Fibroblast of the aortic adventitia (primary cell): ENCODE data around the gene MEGF11. TPM values are rescaled to one million over a fixed set of nuclear protein-coding genes. Genes with fewer than 3 reads are reported as not detected.

ENCODE experiments used
- DNase-seq: peaks from one replicate; pipeline ENCODE4 v3.0.0-alpha.2; 2010; ENCODE audit warnings: low read depth
- H3K4me3 ChIP-seq: 2 replicates; pipeline ENCODE4 v1.5.1; 2011; ENCODE audit warnings: low read depth, mild to moderate bottlenecking, control low read depth, low read length, moderate library complexity
- total RNA-seq: library from RNA; depleted of rRNA; stranded (reverse); fragments of >200 nt; gene quantifications from 2 replicates; pipeline ENCODE4 v1.2.3, GENCODE V29; 2012; ENCODE audit warnings: low replicate concordance
- TF ChIP-seq, protein P1 (sequence below): IDR thresholded peaks from 2 replicates; pipeline ENCODE4 v1.5.1; 2011; ENCODE audit warnings: mild to moderate bottlenecking, low read length, control low read depth, inconsistent platforms; ENCODE audit not compliant: insufficient read depth

Gene MEGF11
- total RNA-seq, 1 donor = 0.36 TPM

DNA sequence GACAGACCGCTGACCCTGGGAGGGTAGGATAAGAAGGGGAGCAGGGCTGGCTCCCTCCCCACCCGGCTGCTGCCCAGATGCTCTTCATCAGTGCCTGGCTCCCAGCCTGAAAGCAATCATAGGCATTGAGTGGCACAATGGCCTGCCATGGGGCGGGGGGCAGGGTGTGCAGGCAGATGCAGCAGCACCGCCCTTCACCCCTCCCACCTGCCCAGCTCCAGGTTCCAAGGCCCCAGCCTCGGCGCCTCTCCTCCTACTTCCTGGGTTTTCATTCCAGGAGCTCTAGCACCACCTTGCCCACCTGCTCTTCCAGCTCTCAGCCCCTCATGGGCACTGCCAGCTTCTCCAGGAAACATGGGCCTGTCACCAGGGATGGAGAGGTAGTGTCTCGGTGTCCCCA lies 101.7 kb downstream of the MEGF11 start:
- no peak overlapping the region for H3K4me3 ChIP-seq
- DNase-seq = no peak
- TF ChIP-seq, protein P1, sequence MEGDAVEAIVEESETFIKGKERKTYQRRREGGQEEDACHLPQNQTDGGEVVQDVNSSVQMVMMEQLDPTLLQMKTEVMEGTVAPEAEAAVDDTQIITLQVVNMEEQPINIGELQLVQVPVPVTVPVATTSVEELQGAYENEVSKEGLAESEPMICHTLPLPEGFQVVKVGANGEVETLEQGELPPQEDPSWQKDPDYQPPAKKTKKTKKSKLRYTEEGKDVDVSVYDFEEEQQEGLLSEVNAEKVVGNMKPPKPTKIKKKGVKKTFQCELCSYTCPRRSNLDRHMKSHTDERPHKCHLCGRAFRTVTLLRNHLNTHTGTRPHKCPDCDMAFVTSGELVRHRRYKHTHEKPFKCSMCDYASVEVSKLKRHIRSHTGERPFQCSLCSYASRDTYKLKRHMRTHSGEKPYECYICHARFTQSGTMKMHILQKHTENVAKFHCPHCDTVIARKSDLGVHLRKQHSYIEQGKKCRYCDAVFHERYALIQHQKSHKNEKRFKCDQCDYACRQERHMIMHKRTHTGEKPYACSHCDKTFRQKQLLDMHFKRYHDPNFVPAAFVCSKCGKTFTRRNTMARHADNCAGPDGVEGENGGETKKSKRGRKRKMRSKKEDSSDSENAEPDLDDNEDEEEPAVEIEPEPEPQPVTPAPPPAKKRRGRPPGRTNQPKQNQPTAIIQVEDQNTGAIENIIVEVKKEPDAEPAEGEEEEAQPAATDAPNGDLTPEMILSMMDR = no peak

DNA sequence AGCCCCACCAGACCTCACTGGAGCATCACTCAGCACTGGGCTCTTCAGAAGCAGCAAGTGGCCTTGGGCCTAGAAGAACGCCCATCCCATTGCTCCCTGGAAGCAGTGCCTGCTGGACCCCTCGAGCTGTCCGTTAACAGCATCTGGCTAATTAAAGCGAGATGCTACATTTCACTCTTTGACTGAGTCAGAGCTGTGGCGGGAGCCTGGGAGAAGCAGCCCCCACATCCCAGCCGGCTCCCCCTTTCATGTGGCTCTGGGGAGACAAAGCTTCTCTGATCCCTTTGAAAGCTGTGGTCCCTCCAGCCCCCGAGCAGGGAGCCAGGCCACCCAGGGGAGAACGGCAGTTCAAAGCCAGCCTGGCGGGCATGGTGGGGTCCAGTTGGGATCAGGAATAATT lies 103.7 kb downstream of the MEGF11 start:
- DNase-seq = no peak
- TF ChIP-seq, protein P1 = no peak
- H3K4me3 ChIP-seq = no peak overlapping the region

DNA sequence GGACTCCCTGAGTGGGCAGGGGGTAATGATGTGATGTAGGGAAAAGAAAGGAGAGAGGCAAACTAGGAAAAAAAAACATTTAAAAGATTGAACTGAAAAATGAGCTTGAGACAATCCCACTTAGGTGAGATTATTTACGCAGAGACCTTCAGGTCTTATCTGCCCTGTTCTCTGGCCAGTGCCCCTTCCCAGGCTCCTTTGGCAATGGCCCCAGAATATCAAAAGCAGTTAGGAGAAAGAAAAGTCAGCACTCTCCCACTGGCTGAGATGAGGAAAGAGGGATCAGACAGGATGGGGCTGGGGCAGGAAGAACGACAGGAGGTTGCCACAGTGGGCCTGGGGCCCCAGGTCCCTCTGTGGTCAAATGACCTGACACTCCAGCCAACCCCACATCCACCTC lies 105.4 kb downstream of the MEGF11 start:
- DNase-seq = no peak
- TF ChIP-seq, protein P1 = no peak

DNA sequence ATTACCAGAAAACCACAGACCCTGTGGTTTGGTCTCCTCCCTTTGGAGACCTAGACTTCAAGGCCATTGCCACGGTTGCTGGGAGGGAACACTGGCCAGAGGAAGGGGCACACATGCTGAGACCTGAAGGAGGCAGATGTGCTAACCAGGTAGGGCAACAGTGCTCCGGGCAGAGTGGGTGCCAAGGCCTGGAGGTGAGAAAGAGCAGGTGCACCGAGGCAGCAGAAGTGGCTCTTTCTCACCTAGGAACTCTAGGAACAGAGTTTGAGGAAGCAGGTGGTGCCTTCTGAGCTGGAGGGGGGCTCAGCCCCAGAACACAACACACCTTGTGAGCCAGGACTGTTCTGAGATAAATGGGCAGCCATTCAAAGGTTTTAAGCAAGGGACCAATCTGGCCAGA lies 106.1 kb downstream of the MEGF11 start:
- DNase-seq = no peak
- H3K4me3 ChIP-seq = no peak overlapping the region
- TF ChIP-seq, protein P1 = no peak

More for the DNA sequence above, 105.4 kb downstream of the MEGF11 start:
- H3K4me3 ChIP-seq = no peak overlapping the region

DNA sequence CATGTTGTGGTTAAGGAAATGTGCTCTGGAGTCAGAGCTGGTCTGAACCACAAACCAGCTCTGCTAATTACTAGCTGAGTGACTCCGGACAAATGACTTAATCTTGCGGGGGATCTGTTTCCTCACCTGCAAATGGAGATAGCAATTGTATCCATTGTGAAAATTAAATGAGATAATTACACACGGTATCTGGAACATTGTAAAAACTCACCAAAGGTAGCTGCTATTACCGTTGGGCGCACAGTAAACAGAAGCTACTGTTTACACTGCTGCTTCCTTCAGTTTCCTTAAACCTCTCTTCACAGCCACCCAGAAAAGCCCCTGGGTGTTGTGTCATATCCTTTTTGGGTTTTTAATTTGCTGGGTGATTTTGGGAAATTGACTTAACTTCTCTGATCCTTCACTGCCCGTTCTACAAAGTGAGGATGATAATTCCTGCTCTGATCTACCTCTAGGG lies 107.8 kb downstream of the MEGF11 start:
- DNase-seq = no peak
- H3K4me3 ChIP-seq = no peak overlapping the region
- TF ChIP-seq, protein P1 = no peak

DNA sequence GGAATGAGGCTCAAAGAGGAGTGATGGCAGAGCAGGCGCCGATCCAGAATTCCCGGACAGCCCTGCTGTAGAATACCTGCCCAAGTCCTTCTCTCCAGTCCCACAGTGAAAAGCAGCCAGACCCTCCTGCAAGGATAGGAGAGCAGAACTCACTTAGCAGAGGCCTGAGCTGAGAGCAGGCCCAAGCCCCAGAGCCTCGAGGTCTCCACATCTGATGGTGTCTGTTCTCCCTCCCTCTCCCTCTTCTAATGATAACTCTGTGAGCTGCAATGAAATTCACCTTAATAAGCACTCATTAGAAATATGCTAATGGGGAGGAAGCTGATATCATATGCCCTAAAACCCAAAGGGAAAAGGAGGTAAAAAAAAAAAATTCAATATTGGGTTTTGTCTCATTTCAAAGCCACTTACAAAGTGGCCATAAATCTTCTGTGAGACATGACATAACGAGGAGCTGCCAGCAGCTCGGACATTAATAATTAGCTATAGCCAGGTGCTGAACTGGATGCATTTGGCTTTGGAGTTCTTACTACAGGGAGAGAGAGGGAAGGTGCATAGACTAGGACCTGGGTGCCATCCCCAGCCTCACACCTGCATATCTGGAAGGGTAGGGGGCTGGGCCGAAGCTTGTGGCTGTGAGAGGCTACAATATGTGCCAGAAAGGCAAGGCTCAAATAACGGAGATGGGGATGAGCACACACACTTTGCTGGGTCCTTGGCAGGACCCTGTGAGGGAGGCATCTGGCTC lies 108.4 kb downstream of the MEGF11 start:
- DNase-seq = no peak
- TF ChIP-seq, protein P1 = no peak

More for the DNA sequence above, 108.4 kb downstream of the MEGF11 start:
- H3K4me3 ChIP-seq = no peak overlapping the region
